Activated T-helper 1 cell treated with anti-CD3 and anti-CD28 coated beads, Interleukin-12 subunit alpha, Interleukin-12 subunit beta, Interleukin-2, Interleukin-4 antibody, amounts not matched to agents 30 ng/mL and 10 ng/mL and 1 ng/mL, durations not matched to agents 14 hours and 24 hours and 36 hours (primary cell): ENCODE results near the gene INSIG1. TPM values are rescaled to one million over a fixed set of nuclear protein-coding genes. Genes with fewer than 3 reads are reported as not detected.

Experiments
- DNase-seq: peaks from one replicate; pipeline ENCODE4 v3.0.0; 2021; ENCODE audit warnings: low spot score
- H3K27ac Mint-ChIP-seq: one replicate; pipeline ENCODE4 v1.8.0; 2021; ENCODE audit warnings: mild to moderate bottlenecking, mixed read lengths
- H3K27me3 Mint-ChIP-seq: one replicate; pipeline ENCODE4 v1.8.0; 2022; ENCODE audit warnings: mild to moderate bottlenecking, moderate library complexity, mixed read lengths; ENCODE audit not compliant: insufficient read depth
- H3K36me3 Mint-ChIP-seq: one replicate; pipeline ENCODE4 v1.8.0; 2021; ENCODE audit warnings: low read depth, mixed read lengths
- H3K4me1 Mint-ChIP-seq: one replicate; pipeline ENCODE4 v1.8.0; 2021; ENCODE audit warnings: low read depth, mixed read lengths
- H3K4me3 Mint-ChIP-seq: one replicate; pipeline ENCODE4 v1.8.0; 2021; ENCODE audit warnings: mild to moderate bottlenecking, moderate library complexity, mixed read lengths
- H3K9me3 Mint-ChIP-seq: one replicate; pipeline ENCODE4 v1.8.0; 2021; ENCODE audit warnings: mixed read lengths
- intact Hi-C: fragments of 100-400 bp; cut with micrococcal nuclease; formaldehyde crosslinking; loops from one replicate; pipeline ENCODE4 v1.15.1; 2024
- total RNA-seq: library from RNA; stranded (reverse); gene quantifications from 2 replicates; pipeline ENCODE4 v1.2.3, GENCODE V29; 2022

INSIG1 gene
- total RNA-seq, 1 donor from 2014 or later, result 89.9 TPM

DNA sequence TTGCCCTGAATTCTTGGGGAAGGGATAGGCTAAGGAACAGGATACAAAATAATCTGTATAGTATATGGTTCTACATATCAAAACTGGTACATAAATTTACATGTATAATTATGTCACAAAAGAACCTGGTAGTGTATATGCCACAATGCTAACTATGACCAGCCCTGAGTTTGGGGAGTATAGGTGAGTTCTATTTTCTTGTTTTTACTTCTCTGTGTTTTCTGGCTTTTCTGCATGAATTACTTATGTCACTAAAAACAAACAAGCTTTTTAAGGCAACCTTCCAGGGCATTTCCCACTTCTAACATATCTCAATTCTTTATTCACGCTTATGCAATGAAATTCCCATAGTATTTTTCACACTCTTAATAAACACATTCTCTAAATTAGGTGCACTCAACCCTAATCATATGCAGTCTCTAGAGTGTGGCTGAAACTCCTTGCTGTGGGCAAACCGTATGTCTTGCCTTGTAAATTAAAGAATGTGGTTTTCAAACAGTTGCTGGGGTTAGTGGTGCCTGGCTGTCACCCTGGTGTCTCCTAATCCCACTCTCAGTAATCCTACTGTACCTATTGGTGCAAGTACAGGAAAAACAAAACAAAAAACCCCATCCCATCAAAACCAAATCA is 14.0 kb upstream of the INSIG1 start:
- no peak for DNase-seq
- no peak overlapping the region for H3K4me3 Mint-ChIP-seq
- H3K27me3 Mint-ChIP-seq, result peaks cover 4% of the 10 kb centered on the region
- intact Hi-C loops, result loop anchor here (1.0 kb wide), 2 partner anchors 16 to 78 kb away; no protein-coding TSS in a partner anchor
- H3K9me3 Mint-ChIP-seq, result peaks cover 4% of the 10 kb centered on the region
- peaks cover 79% of the 10 kb centered on the region for H3K4me1 Mint-ChIP-seq
- H3K27ac Mint-ChIP-seq, result no peak overlapping the region
- H3K36me3 Mint-ChIP-seq, result peaks cover 4% of the 10 kb centered on the region

DNA sequence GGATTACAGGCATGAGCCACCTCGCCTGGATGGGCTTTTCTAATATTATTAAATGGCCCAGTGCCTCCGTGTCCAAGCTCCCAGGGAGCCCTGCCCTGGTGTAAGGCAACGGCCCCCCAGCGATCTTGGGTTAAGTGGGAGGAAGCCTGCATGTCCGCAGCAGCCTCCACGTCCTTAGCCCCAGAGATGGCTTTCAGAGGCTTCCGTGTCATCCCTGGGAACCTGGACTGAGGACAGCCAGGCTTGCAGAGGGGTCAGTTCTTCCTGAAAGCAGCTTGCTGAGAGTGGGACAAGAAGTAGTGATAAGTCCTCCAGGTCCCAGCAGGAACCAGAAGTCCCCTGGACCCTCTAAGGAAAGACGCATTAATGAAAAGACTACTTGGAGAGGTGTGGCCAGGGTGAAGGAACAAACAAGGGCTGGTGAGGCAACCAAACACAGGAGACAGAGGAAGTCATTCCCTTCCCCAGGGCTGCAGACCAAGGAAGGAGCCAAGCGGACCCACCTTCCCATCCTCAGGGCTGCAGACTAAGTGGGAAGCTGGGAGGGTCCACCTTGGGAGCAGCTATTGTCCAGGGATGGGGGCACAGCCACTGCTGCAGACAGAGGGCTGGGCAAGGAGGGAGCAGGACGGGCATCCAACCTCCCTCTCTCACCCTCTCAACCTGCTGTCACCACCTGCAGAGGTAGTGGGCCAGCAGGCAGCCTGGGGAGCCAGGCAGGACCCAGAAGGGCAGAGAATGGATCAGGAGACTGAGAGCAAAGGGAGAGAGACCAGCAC is 13.0 kb upstream of the INSIG1 start:
- Mint-ChIP-seq H3K4me3 (no peak overlapping the region), H3K27me3 (peaks cover 4% of the 10 kb centered on the region), H3K27ac (peak overlapping the region; percentile 19), H3K4me1 (peaks cover 73% of the 10 kb centered on the region), H3K9me3 (peaks cover 4% of the 10 kb centered on the region), H3K36me3 (peaks cover 4% of the 10 kb centered on the region)
- DNase-seq, result no peak
- intact Hi-C loops, result loop anchor here (1.0 kb wide), 1 partner anchor 15 kb away; no protein-coding TSS in a partner anchor

DNA sequence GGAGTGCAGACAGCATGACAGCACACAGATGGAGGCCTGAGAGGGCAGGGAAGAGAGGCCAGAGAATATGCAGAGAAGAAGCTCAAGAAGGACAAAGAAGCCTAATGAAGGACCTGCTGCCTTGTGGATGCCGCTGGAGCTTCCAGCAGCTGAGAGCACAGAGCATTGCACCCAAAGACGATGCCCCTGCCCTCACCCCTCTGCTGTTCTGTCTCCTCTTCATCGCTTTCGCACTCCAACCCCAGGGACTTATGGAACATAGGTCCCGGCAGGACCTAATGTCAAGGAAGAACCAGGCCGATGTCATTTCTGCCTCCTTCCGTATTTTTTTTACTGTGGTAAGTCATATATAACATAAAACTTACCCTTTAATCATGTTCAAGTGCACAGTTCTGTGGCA is 12.3 kb upstream of the INSIG1 start:
- no peak overlapping the region for H3K27ac Mint-ChIP-seq
- H3K4me3 Mint-ChIP-seq, result no peak overlapping the region
- DNase-seq, result no peak
- H3K9me3 Mint-ChIP-seq, result peaks cover 4% of the 10 kb centered on the region
- H3K36me3 Mint-ChIP-seq, result peaks cover 4% of the 10 kb centered on the region
- H3K4me1 Mint-ChIP-seq, result peaks cover 71% of the 10 kb centered on the region
- peaks cover under 1% of the 10 kb centered on the region for H3K27me3 Mint-ChIP-seq
- intact Hi-C loops, result no loop called here

DNA sequence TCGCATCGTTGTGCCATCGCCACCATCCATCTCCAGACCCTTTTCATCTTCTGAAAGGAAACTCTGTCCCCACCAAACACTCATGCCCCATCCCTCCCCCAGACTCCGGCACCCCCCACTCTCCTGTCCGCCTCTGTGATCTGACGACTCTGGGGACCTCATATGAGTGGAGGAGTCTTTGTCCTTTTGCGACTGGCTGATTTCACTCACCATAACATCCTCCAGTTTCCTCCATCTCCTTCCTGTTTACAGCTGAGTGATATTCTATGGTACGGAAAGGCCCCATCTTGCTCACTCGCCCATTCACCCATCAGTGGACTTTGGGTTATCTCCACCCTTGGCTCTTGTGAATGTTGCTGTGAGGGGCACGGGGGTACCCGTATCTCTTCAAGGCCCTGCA is 11.8 kb upstream of the INSIG1 start:
- Mint-ChIP-seq H3K36me3 (peaks cover 4% of the 10 kb centered on the region), H3K9me3 (peaks cover 4% of the 10 kb centered on the region), H3K27ac (peak overlapping the region; percentile 67), H3K4me1 (peaks cover 70% of the 10 kb centered on the region), H3K4me3 (no peak overlapping the region), H3K27me3 (no peaks in the 10 kb centered on the region)
- intact Hi-C loops, result no loop called here
- no peak for DNase-seq

DNA sequence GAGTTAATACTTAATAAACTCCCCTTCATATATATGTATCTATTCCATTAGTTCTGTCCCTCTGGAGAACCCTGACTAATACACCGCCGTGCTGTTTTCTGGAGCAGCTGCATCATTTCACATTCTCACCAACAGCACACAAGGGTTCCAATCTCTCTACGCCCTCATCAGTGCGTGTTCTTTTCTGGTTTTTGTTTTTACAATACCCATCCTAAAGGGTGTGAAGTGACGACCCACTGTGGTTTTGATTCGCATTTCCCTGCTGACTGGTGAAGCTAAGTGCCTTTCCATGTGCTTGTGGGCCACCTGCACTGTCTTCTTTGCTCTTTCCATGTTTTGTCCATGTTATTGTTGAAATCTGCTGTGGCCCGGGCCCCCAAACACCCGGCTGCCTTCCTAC is 11.0 kb upstream of the INSIG1 start:
- intact Hi-C loops, result no loop called here
- peaks cover 4% of the 10 kb centered on the region for H3K36me3 Mint-ChIP-seq
- H3K9me3 Mint-ChIP-seq, result peaks cover 4% of the 10 kb centered on the region
- H3K4me1 Mint-ChIP-seq, result peaks cover 76% of the 10 kb centered on the region
- H3K4me3 Mint-ChIP-seq, result peak overlapping the region; percentile 12
- H3K27ac Mint-ChIP-seq, result peak overlapping the region; percentile 11
- no peak for DNase-seq
- H3K27me3 Mint-ChIP-seq, result no peaks in the 10 kb centered on the region

DNA sequence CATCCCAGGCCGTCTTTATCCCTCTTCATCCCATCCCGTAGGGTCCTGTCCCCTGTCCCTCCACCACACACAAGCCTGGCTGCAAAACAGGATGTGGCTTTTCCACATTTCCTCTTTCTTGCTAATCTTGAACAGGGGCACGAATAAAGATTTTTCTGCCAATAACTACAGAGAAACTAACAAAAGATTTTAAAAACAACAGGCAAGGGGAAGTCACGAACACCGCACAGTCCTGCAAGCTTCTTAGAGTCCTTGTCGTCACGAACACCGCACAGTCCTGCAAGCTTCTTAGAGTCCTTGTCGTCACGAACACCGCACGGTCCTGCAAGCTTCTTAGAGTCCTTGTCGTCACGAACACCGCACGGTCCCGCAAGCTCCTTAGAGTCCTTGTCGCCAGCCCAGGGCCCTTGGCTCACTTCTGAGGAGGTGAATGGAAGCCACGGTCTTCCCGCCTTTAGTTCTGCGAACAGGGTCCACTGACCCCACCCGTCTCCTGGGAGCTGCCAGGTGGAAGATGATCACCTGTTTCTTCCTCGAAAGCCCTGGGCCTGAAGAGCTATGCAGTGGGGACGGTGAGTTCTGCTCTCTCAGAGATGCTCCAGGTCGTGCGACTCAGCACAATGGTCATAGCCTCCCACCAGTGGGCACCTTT is 10.3 kb upstream of the INSIG1 start:
- Mint-ChIP-seq H3K4me1 (peaks cover 77% of the 10 kb centered on the region), H3K27ac (peak overlapping the region; percentile 37), H3K9me3 (peaks cover 4% of the 10 kb centered on the region), H3K36me3 (peaks cover 4% of the 10 kb centered on the region), H3K27me3 (no peaks in the 10 kb centered on the region), H3K4me3 (no peak overlapping the region)
- intact Hi-C loops, result no loop called here
- DNase-seq, result no peak

DNA sequence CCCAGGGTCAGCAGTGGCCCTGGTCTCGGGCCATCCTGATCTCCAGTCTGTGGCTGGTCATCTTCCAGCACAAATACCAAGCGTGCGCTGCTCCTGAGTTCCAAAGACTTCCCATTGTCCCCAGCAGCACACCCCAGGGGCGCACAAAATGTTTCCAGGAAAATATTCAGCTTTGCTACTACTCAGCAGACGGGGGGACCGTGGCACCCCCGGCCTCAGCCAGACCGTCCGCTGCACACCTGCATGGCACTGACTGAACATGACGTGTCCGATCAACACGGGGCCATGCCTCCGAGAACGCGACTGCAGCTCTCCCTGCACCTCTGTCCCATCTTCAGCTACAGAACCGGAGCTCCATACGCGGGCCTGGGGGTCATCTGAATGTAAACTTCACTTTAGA is 9.6 kb upstream of the INSIG1 start:
- Mint-ChIP-seq H3K27ac (no peak overlapping the region), H3K9me3 (peaks cover 4% of the 10 kb centered on the region), H3K27me3 (no peaks in the 10 kb centered on the region), H3K36me3 (peaks cover 4% of the 10 kb centered on the region), H3K4me3 (no peak overlapping the region), H3K4me1 (peaks cover 71% of the 10 kb centered on the region)
- no peak for DNase-seq
- intact Hi-C loops, result no loop called here

DNA sequence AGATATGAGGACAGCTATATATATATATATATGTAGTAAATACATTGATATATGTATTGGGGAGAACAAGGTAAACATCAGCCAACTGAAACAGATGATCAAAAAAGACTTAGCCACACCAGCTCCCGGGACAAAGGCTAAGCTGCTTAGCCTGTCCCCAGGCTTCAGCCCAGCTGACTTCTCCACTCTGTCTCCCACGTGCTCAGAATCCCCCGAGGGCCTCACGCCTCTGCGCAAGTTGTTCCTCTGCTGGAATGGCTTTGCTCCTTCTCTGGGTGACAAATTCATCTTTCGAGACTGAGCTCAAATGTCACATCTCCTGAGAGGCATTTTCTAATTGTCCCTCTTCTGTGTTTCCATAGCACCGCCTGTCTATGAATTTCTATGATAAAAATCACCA is 8.6 kb upstream of the INSIG1 start:
- no peak overlapping the region for H3K27ac Mint-ChIP-seq

DNA sequence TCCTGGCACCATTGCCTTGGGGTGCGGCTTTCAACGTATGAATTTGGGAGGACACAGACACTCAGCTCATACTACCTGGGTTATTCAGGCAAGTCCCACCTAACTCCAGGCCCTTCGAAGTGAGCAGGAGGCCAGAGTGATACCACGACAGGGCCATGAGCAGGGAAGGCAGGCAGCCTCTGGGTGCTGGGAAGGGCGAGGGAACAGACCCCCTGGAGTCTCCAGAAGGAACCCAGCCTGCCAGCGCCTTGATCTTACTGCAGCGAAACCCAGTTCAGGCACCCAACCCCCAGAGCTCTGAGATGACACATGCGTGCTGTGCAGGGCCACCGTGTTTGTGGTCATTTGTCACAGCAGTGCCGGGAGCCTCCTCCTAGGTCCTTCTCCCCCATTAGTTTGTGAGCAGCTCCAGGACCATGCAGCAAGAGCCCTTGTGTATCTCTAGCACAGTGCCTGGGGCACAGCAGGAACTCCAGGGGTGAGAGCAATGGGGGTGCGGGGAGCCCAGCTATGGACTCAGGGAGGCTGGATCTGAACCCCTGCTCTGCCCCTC is 7.7 kb upstream of the INSIG1 start:
- no peak for DNase-seq
- intact Hi-C loops, result no loop called here
- H3K27ac Mint-ChIP-seq, result no peak overlapping the region
- peaks cover 9% of the 10 kb centered on the region for H3K9me3 Mint-ChIP-seq
- peaks cover 51% of the 10 kb centered on the region for H3K4me1 Mint-ChIP-seq
- H3K4me3 Mint-ChIP-seq, result no peak overlapping the region
- H3K36me3 Mint-ChIP-seq, result peaks cover 10% of the 10 kb centered on the region
- no peaks in the 10 kb centered on the region for H3K27me3 Mint-ChIP-seq

More for the DNA sequence above, 8.6 kb upstream of the INSIG1 start:
- DNase-seq, result no peak
- Mint-ChIP-seq H3K4me1 (peaks cover 60% of the 10 kb centered on the region), H3K27me3 (no peaks in the 10 kb centered on the region), H3K4me3 (no peak overlapping the region), H3K9me3 (peaks cover 7% of the 10 kb centered on the region), H3K36me3 (peaks cover 8% of the 10 kb centered on the region)
- intact Hi-C loops, result no loop called here

DNA sequence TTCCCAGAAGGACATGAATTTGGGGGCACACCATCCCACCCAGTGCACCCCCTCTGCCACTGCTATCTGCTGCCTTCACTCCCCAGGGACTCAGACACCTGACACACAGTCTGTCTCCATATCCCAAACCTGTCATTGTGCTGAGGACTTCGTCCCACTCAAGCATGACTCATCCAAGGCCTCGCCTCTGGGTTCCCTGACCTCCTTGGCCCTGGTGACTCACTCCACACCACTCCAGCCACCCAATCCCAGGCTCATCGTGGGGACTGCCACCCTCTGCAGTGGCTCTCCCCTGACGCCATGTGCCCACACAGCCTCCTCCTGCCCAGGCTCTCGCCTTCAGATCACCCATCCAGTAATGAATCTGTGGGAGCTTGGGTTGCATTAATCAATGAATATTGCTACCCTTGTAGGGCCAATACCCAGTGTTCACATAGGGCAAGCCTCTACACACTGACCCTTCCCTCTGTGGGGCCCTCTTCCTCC is 6.6 kb upstream of the INSIG1 start:
- peak overlapping the region; percentile 51 for H3K27ac Mint-ChIP-seq
- no peak for DNase-seq
- intact Hi-C loops, result no loop called here
- H3K27me3 Mint-ChIP-seq, result no peaks in the 10 kb centered on the region
- H3K4me1 Mint-ChIP-seq, result peaks cover 47% of the 10 kb centered on the region
- H3K9me3 Mint-ChIP-seq, result peaks cover 9% of the 10 kb centered on the region
- peaks cover 10% of the 10 kb centered on the region for H3K36me3 Mint-ChIP-seq
- H3K4me3 Mint-ChIP-seq, result no peak overlapping the region

DNA sequence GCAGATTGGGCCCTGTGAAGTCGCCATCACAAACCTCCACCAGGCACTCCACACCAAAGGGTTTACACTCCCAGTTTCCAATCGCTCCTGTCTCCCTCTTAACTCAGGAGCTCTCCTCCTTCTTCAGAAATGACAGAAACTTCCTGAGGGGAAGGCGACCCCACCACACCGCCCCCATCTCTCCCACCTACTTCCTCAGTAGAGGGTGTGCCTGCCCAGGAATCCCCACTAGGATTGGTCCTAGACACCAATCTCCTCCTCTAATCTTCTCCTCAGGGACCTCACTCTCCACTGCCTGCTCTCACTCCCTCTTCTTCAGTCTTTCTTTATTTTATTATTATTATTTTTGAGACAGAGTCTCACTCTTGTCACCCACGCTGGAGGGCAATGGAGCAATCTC is 5.9 kb upstream of the INSIG1 start:
- Mint-ChIP-seq H3K27ac (peak overlapping the region; percentile 51), H3K4me3 (peak overlapping the region; percentile 21), H3K27me3 (no peaks in the 10 kb centered on the region), H3K36me3 (peaks cover 10% of the 10 kb centered on the region), H3K4me1 (peaks cover 47% of the 10 kb centered on the region), H3K9me3 (peaks cover 7% of the 10 kb centered on the region)
- intact Hi-C loops, result no loop called here
- DNase-seq, result no peak

DNA sequence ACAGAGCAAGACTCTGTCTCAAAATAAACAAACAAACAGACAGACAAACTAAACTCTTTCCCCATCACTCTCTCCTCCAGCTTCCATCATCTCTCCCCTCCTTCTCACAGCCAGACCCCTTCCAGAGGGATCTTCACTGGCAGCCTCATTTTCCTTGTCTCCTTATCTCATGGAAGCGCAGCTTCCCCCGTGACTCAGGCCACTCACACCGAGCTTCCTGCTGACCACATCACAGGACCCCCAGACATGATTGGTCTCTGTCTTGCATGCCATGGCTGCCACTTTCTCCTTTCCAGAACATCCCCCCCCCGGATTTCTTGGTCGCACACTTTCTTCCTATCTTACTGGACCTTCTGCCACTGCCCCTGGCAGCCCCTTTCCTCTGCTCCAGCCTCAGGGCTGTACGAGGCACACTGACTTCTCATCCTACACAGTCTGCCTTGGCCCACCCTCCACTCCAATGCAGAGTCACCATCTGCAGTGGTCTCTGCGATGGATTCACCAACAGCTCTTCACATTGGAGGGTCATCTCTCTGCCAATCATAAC is 4.9 kb upstream of the INSIG1 start:
- Mint-ChIP-seq H3K4me3 (no peak overlapping the region), H3K9me3 (peaks cover 5% of the 10 kb centered on the region), H3K27ac (no peak overlapping the region), H3K27me3 (no peaks in the 10 kb centered on the region), H3K4me1 (peaks cover 39% of the 10 kb centered on the region), H3K36me3 (peaks cover 7% of the 10 kb centered on the region)
- intact Hi-C loops, result no loop called here
- DNase-seq, result no peak
